ENCODE results near the gene STPG1.

GRCh38 chr1:24414775-24415333, 1.3 kb upstream of the STPG1 start:
- TF ChIP-seq CTCF (IDR thresholded peaks at IDR 0.05; ENCODE audit: low read length): no peak
- no peak for TF ChIP-seq EZH2 (optimal IDR thresholded peaks at IDR 0.05; ENCODE audit: low read depth, low read length)
